ENCODE results near the gene ZNF195.
"Not testable (repeated sequence)": the region's sequence is repeated elsewhere in the genome, so short reads cannot be mapped to it uniquely, and the experiment has no call there.

DNA sequence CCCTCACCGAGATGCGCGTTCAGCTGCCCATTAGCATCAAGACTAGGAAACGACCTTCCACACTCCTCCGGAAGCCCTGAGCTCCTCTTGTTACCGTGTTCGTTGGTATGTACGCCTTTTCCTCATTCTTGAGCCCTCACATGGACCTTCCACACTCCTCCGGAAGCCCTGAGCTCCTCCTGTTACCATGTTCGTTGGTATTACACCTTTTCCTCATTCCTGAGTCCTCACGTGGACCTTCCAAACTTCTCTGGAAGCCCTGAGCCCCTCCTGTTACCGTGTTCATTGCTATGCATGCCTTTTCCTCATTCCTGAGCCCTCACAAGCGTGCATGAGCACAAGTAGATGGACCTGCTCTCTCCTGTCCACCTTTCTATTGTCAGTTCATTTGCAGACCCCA, 52.5 kb downstream of the ZNF195 start:
- TF ChIP-seq POLR2A (IDR thresholded peaks at IDR 0.05); CTCF (IDR thresholded peaks at IDR 0.05); POLR2AphosphoS5 (IDR thresholded peaks at IDR 0.05); EP300 (IDR thresholded peaks at IDR 0.05; ENCODE audit: low read depth): not testable (repeated sequence)
